HG02870 (cell line): Measurements from ENCODE around the gene MDFI.

Experiments used
- ATAC-seq: cut with Tn5 transposase; IDR thresholded peaks from one replicate; pipeline ENCODE4 v1.9.1; 2021; ENCODE audit warnings: mild to moderate bottlenecking, moderate library complexity; ENCODE audit not compliant: unreplicated experiment

Gene MDFI

GRCh38 chr6:41700463-41701347 is 62.4 kb downstream of the MDFI start:
- ATAC-seq: no peak

- no peak for ATAC-seq
Observed at GRCh38 chr6:41702089-41702745, 63.9 kb downstream of the MDFI start.

- ATAC-seq: no peak
Observed at GRCh38 chr6:41702771-41703494, 64.7 kb downstream of the MDFI start.
